ENCODE data around the gene AHNAK. TPM values are rescaled to one million over a fixed set of nuclear protein-coding genes. Genes with fewer than 3 reads are reported as not detected.
"Not testable (repeated sequence)": the region's sequence is repeated elsewhere in the genome, so short reads cannot be mapped to it uniquely, and the experiment has no call there.

The AHNAK gene
- total RNA-seq (2014; rRNA removed; shearing (Covaris generic)), result 298 and 391 TPM in 2 replicates

DNA sequence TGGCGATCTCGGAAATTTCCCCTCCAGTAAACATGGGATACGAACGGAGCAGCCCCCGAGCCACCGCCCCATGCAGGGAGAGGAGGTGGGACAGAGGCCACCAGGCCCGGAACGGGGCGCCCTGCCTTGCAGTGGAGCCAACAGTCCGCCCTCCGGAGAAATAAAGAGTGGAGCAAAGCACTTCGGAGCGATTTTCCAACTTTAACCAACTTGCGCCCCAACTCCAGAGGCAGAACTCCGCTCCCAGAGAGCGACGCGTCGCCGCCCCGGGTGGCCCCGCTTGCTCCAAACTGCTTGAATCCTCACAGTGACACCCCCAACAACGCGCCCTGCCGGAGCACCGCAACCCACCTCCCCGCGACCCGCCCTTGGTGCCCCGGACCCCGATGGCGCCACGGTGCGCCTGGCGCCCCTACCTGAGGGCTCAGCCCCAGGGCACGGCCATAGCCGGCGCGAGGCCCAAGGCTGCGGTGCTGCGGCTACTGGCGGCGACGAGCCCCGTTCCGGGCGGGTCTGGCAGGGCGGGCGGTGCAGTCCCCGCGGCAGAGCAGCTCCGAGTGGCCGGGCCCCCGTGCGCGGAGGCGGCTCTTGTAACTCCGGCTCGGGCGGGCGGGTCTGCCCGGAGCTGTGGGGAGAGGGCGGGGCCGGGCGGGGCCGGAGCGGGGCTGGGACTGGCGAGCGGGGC is at the start of gene AHNAK:
AHNAK (minus strand) TSS at position 563 of the 685 bp plus-strand sequence. CDS start 10,708 bp downstream, outside the sequence.
- peak; percentile 36 for DNase-seq (ENCODE audit: low spot score)

DNA sequence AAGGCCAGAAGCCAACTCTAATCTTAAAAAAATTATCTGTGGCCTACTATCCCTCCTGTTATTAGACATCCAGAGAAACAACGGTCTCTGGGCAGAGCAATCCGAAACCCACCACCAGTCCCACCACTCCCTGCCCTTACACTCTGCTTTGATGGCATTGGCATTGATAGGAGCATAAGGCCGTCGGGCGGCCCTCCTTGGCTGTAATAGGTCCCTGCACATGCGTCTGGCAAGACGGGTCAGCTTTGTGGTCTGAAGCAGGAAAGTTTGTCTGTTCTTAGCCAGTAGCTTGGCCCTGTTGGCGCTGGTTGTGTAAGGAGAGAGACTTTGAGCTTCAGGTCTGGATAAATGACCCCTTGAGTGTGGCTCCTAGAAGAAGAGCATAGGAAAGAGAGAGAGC is 48.5 kb upstream of the AHNAK start:
- DNase-seq (ENCODE audit: low spot score), result no peak

GRCh38 chr11:62593434-62594044 is 46.9 kb upstream of the AHNAK start:
- peak; percentile 66 for DNase-seq (ENCODE audit: low spot score)

GRCh38 chr11:62592989-62593421 is 46.4 kb upstream of the AHNAK start:
- DNase-seq (ENCODE audit: low spot score), result no peak

DNA sequence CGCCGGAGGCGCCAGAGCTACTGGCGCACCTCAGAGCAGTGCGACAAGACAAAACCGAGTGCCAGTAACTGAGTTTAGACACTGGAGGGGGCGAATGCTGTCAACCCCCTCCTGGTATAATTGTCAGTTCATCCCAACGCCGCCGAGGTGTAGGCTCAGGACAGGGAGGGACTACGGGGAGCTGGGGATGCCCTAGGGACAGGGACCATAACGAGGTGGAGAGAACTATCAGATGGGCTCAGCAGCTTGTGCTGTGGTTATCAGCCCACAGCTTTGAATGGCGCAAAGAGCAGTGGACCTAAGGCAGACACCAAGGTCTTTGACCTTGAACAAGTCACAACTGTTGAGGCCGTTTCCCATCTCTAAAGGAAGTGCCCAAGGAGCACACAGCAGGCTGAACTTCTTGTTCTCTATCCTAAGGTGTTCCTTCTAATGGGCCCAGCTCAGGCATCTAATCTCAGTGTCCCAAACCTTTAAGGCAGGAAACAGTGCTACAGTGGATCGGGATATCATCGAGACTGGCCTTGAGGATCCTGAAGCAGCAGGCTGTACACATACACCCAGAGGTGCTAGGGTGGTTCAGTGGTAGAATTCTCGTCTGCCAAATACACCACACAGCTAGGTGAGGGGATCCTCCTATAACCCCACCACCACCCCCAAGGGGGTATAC is 45.7 kb upstream of the AHNAK start:
- no peak for DNase-seq (ENCODE audit: low spot score)

- DNase-seq (ENCODE audit: low spot score), result peak; percentile 97
These were observed 45.0 kb upstream of the AHNAK start, which contains the start of gene TUT1 for GRCh38 chr11:62591448-62592145. TUT1 (minus strand) TSS chr11:62591523; CDS start chr11:62591485, 38 bp downstream.

DNA sequence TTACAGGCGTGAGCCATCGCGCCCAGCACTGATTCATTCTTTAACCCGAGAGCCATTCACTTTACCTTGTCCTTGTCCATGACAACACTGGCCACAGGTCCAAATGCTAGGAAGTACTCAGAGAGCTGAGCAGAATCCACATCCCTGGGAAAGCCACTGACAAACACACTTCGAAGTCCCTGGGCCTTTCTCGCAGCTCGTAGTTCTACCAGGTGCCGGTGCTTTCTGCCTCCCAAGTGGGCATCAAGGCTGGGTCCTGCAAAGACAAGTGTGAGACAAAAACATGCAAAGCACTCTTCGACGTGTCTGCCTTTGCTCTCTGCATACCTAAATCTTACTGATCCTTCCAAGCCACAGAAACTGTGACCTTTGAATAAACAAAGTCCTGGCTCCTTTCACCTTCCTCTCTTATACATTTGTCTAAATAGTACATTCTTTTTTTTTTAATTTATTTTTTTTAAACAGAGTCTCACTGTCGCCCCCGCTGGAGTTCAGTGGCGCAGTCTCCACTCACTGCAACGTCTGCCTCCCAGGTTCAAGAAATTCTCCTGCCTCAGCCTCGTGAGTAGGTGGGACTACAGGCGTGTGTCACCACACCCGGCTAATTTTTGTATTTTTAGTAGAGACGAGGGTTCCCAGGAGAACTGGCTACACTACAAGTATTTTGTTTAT is 42.5 kb upstream of the AHNAK start:
- DNase-seq (ENCODE audit: low spot score), result no peak

GRCh38 chr11:62585356-62585755 is 38.8 kb upstream of the AHNAK start:
- DNase-seq (ENCODE audit: low spot score), result not testable (repeated sequence)

GRCh38 chr11:62581735-62582134 is 35.1 kb upstream of the AHNAK start:
- not testable (repeated sequence) for DNase-seq (ENCODE audit: low spot score)

GRCh38 chr11:62580959-62581715 is 34.5 kb upstream of the AHNAK start:
- DNase-seq (ENCODE audit: low spot score), result no peak

DNA sequence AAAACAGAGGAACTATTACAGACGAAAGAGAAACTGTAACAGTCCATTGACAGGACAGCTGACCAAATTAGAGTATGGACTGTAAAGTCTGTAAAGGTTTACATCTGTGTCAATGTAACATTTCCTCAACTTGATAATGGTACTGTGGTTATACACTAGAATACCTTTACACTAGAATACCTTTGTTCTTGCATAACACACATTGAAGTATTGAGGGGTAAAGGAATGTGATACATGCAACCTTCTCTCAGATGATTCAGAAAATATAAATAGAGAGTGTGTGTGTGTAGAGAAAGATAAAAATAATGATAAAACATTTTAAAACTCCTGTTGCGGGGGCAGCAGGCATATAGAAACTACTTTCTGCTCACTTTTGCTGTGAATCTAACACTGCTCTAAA is 32.6 kb upstream of the AHNAK start:
- no peak for DNase-seq (ENCODE audit: low spot score)

DNA sequence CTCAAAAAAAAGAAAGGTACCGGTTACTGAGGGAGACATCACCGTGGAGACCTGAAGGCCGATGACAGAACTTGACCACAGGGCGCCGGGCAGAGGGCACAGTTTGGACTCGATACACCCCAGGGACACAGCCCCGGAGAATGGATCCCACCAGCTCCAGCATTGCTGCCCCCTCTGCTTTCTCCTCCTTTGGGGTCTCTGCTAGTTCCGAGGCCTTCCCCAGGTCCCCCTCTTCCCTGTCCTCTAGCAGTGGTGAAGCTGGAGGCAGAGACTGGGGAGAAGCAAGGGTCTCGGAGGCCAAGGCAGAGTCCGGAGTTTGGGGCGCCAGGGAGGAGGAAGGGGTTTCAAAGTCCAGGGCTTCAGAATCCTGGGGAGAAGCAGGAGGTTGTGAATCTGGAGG is 31.9 kb upstream of the AHNAK start:
- no peak for DNase-seq (ENCODE audit: low spot score)

GRCh38 chr11:62577046-62577714 is 30.6 kb upstream of the AHNAK start:
- DNase-seq (ENCODE audit: low spot score), result no peak

DNA sequence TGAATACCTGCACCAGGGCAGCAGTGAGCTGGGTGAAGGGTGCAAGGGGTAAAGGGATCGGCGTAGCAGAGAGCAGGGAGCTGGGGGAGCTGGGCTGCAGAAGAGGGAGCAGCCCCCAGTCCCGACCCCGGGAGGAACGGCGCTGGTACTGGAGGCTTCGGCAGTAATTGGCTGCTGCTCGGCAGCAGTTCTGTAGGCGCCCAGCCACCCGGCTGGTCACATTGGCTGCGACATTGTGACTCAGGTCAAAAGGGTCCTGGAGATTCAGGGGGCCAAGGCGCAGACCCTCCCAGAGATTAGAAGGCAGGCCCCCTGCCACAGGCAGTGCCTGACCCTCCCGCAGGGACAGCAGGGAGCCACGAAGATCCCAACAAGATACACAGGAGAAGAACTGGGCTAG is 29.2 kb upstream of the AHNAK start:
- DNase-seq (ENCODE audit: low spot score), result no peak

GRCh38 chr11:62575156-62575555 is 28.6 kb upstream of the AHNAK start:
- no peak for DNase-seq (ENCODE audit: low spot score)

DNA sequence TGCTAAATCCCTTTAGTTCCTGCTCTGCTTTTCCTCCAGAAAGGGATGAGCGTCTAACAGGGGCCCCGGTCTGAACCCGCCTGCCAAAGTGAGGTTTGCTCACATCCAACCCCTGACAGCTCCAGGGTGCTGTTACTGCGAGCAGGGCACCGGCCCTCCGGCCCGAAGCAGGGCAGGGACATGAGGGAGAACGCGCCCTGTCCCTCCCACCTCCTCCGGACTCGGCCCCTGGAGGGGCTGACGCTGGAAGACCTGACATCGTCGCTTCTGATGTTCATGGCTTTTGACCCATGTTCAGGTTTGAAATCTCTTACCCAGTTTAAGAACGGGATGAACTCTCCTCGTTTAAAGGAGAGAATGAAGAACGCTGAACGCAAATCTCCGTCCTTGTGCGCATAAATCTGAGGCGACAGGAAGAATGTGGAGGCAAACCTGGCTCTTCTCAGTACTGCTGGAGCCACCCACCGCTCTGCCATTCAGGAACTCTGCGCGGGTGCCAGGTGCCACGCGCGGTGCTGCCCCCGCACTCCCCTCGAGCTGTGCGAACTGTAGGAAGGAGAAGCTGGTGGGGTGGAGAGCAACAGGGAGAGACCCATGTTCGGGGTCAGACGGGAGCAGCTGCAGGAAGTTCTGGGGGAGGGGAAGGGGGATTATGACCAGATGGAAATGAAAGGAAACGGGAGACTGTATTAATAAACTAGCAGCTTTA is 27.9 kb upstream of the AHNAK start:
- no peak for DNase-seq (ENCODE audit: low spot score)

DNA sequence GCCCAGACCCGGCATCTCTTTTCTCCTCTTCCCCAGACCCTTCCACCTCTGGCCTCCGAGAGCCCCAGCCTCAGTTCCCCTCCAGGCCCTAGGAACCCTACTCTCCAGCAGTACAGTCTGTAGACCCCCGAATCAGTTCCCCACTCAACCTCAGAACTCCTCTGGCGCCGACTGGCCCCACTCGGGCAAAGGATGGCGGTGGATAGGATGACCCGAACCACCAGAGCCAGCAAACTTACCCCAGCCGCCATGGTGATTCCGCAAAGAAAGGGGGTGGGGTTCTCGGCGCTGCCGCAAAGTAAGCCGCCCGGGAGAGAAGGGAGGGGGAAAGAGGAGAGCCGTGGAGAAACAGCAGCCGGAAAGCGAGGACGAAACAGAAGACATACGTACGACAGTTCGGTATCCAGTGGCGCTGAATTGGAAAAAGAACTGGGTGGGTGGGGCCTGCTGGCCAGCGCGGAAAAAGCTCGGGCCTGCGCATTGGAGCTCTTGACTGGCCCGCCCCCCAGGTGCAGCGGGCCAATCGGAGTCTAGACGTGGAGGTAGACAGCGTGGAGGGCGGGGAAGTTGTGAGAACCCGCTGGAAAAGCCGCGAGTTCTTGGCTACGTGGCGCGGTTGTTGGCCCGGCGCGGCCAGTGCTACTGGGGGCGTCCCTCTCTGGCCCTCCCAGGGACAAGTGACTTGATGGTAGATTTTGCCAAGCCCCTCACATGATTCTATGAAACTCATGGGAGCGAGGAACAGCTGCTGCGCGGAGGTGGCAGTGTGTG is 27.2 kb upstream of the AHNAK start, which contains the start of gene EEF1G:
EEF1G (minus strand) TSS at position 300 of the 771 bp plus-strand sequence; CDS start at position 251, 49 bp downstream.
- DNase-seq (ENCODE audit: low spot score), result peak; percentile 98

DNA sequence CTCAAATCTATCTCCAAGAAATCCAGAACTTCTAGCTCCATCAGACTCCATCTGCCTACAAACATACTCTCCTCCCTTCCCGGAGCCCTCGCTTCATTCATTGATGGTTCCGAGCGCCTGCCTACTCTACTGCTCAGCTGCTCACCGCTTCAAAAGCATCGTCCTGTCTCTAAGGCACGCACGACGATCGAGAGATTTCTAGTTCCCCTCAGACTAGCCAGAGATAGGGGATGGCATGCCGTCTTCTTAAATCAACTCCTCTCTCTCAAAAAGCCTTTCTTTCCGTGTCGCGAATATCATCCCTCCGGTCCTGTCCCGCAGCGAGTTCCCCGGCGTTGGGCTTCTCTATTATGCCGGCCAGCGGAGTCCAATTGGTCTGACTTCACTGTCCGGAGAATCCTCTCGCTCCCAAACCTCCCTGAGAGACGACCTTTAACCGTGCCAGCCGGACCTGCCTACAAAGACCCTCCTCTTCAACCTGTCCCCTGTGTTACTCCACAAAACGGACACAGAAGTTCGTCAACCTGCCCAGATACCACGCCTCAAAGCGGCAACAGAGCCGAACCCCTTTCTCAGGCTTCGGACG is 26.5 kb upstream of the AHNAK start:
- no peak for DNase-seq (ENCODE audit: low spot score)
